ENCODE results near the gene PRKN.

The PRKN gene

DNA sequence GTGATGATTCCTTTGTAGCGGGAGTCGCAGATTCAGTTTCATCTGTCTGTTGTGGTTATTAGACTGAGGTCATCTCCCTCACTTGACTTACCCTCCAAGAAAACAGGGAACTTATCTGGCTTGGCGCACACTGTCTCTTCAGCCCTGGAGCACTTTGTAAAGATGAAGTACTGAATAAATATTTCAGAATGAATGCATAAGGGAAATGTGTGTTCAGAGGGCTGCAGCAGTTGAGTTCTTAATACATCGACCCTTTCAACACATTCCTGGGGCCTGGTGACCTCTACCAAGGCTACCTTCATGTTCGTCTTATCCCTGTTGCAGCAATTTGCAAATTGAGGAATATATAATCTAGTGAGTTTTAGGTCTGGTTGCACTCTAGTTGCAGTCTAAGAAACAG is 801.2 kb downstream of the PRKN start:
- no peak for DNase-seq (ENCODE audit: low read depth)
- TF ChIP-seq, protein P1, sequence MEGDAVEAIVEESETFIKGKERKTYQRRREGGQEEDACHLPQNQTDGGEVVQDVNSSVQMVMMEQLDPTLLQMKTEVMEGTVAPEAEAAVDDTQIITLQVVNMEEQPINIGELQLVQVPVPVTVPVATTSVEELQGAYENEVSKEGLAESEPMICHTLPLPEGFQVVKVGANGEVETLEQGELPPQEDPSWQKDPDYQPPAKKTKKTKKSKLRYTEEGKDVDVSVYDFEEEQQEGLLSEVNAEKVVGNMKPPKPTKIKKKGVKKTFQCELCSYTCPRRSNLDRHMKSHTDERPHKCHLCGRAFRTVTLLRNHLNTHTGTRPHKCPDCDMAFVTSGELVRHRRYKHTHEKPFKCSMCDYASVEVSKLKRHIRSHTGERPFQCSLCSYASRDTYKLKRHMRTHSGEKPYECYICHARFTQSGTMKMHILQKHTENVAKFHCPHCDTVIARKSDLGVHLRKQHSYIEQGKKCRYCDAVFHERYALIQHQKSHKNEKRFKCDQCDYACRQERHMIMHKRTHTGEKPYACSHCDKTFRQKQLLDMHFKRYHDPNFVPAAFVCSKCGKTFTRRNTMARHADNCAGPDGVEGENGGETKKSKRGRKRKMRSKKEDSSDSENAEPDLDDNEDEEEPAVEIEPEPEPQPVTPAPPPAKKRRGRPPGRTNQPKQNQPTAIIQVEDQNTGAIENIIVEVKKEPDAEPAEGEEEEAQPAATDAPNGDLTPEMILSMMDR (IDR thresholded peaks at IDR 0.05; ENCODE audit: low read length, missing control alignments) = no peak
- H3K4me3 ChIP-seq (replicated peaks; ENCODE audit: low read depth, low read length) = no peak overlapping the region

DNA sequence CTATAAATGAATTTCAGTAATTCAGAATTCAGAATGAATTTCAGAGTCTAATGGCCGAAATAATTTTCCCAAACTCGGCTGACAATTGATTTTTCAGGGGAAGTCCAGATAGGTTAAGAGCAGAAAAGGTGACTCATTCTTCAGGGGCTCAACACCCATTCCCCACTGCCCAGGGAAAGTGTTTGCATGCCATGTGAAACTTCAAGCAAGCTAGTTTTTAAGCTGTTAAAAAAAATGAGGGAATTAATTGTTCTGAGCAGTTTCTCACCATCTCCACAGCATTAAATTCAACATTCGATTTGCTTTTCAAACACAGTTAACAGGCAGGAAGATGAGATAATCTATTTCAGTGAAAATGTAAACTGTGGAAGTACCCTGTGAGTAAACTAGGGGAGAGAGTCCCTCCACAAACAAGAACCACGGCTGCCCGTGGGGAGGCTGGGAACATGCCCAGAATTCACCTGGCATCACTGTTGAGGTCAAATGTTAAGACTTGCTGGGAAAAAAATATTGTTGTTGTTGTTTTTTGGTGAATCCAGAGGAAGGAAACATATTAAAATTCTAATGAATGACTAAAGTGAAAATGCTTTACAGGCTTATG is 803.0 kb downstream of the PRKN start:
- no peak overlapping the region for H3K4me3 ChIP-seq (replicated peaks; ENCODE audit: low read depth, low read length)
- TF ChIP-seq, protein P1 (IDR thresholded peaks at IDR 0.05; ENCODE audit: low read length, missing control alignments) = no peak
- no peak for DNase-seq (ENCODE audit: low read depth)

DNA sequence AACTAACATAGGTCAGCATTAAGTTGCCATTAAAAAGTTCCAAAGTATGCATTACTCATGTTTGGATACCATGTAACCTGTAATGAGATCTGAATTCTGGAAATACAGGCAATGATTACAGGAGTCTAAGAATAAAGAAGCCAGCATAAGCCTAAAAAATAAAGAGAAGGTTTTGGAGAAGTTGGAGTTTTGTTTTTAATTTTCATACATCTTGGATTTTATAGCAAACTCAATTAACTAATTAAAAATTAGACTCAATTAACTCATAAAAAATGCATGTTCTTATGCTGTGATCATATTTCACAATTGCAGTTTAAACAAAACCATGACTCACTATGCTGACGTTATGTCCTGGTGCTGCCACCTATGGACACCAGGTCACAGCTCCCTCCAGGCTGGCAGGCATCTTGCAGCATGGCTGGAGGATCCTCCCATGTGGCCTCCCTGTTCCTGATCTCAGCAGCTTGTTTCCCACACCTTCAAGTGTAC is 804.9 kb downstream of the PRKN start:
- DNase-seq (ENCODE audit: low read depth) = peak; percentile 47
- TF ChIP-seq, protein P1 (IDR thresholded peaks at IDR 0.05; ENCODE audit: low read length, missing control alignments) = peak; percentile 27
- H3K4me3 ChIP-seq (replicated peaks; ENCODE audit: low read depth, low read length) = no peak overlapping the region

DNA sequence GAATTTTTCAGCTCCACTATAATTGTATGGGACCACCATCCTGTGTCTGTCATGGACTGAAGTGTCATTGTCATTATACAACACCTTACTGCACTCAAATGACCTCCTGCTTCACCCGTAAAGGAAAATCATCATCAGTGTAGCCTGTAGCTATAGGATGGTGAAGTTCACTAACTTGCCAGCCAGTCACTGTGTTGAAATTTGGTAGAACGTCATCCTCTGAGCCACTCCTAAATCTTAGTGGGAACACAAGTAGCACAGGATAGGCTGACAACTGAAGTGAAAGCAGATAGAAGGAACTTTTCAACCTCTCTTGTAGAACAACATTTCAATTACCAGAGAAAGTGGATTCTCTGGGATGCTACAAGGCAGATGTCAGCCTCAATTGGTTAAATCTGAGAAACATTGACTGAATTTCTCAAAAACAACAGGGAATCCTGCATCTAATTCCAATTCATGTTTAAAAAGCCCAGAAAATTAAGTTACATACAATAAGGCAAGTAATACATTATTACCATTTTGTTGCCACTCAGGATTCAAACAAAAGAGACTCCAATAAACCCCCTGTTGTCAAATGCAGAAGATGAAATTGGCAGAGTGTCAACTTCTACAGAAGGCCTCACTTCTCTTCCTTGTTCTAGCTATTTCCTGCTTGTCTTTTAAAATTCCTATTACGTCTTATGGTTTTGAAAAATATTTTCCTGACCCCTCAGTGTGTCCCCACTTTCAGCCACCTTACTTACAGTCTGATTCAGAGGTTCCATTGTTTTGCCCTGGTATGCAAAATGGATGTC is 805.8 kb downstream of the PRKN start:
- TF ChIP-seq, protein P1 (IDR thresholded peaks at IDR 0.05; ENCODE audit: low read length, missing control alignments) = no peak
- no peak for DNase-seq (ENCODE audit: low read depth)
- no peak overlapping the region for H3K4me3 ChIP-seq (replicated peaks; ENCODE audit: low read depth, low read length)

DNA sequence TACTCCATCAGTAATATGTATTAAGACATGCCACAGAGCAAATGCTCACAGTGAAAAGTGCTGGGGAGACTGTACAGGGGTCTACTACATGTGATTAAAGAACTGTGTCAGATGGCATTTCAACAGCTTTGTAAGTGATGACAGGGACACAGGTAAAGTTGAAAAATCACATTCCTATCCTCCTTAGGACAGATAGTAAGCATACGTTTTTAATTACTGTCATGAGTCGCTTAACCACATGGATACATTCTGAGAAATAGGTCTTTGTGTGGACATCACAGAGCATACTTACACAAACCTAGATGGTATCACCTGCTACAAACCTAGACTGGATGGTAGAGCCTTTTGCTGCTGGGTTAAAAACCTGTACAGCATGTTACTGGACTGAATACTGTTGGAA is 807.9 kb downstream of the PRKN start:
- no peak for DNase-seq (ENCODE audit: low read depth)
- TF ChIP-seq, protein P1 (IDR thresholded peaks at IDR 0.05; ENCODE audit: low read length, missing control alignments) = no peak
- no peak overlapping the region for H3K4me3 ChIP-seq (replicated peaks; ENCODE audit: low read depth, low read length)

DNA sequence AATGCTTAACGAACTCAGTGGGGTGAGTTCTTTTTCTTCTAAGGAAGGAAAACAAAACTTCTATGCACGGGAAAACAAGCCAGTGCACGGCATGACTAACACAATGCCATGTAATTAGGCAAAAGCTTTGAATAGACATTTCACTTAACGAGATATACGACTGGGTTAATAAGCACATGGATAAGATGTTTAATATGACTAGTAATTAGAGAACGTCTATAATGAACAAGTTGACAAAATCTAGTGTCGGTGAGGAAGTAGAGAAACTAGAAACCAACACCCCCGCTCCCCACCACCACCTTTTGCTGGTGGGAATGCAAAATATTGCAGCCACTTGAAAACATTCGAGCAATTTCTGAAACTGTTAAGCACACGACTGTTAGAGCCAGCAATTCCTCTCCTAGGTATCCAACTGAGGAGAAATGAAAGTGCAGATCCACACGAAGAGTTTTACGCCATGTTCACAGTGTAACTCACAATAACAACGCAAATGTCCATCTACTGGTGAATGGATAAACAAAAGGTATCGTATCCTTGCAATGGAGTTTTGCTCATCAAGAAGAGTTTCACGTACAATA is 808.8 kb downstream of the PRKN start:
- DNase-seq (ENCODE audit: low read depth) = no peak

More for the DNA sequence above, 808.8 kb downstream of the PRKN start:
- H3K4me3 ChIP-seq (replicated peaks; ENCODE audit: low read depth, low read length) = no peak overlapping the region
- TF ChIP-seq, protein P1 (IDR thresholded peaks at IDR 0.05; ENCODE audit: low read length, missing control alignments) = no peak
